ENCODE data around the gene BICRA.
"Not testable (repeated sequence)": the region's sequence is repeated elsewhere in the genome, so short reads cannot be mapped to it uniquely, and the experiment has no call there.

The BICRA gene

DNA sequence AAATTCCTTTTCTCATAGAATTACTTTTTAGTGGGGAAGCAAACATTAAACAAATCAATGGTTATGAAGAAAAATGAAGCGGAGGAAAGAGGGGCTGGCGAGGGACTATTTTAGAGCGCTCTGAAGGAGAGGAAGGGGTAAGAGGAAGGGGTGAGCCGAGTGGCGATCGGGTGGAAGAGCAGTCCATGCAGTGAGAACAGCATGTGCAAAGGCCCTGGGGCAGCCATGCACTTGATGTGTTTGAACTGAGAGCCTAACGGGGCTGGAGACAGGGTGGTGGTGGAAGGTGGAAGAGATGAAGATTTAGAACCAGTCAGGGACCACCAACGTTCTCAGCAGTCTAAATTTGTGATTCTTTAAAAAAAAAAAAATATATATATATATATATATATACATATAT, 122.0 kb downstream of the BICRA start:
- in situ Hi-C loops (cut with MboI; ENCODE audit: low sequenced_read_pairs), result no loop called here

GRCh38 chr19:47735131-47735530, 126.2 kb downstream of the BICRA start:
- in situ Hi-C loops (cut with MboI; ENCODE audit: low sequenced_read_pairs), result no loop called here

GRCh38 chr19:47740866-47741519, 132.1 kb downstream of the BICRA start:
- in situ Hi-C loops (cut with MboI; ENCODE audit: low sequenced_read_pairs), result no loop called here

GRCh38 chr19:47741544-47742140, 132.7 kb downstream of the BICRA start:
- in situ Hi-C loops (cut with MboI; ENCODE audit: low sequenced_read_pairs), result no loop called here

DNA sequence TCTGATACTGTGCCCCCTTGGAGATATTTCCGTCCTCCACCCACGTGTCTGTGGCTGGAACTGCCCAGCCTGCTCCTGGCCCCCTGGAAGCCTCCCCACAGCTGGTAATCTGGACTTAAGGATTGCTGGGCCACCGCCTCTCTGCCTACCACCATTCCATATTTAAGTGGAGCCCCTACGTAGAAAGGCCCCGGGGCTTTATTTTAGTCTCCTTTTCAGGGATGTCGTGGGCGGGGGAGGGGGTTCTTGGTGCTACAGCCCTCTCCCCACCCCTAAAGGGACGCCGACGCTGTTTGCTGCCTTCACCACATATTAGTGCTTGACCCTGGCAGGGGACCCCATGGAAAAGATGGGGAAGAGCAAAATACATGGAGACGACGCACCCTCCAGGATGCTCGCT, 133.7 kb downstream of the BICRA start:
- in situ Hi-C loops (cut with MboI; ENCODE audit: low sequenced_read_pairs), result no loop called here

- in situ Hi-C loops (cut with MboI; ENCODE audit: low sequenced_read_pairs), result no loop called here
Measured at GRCh38 chr19:47745010-47745901, 136.3 kb downstream of the BICRA start, which contains the start of gene NOP53. TSS of gene NOP53 (plus strand) at chr19:47745546. CDS start at chr19:47745560, 14 bp downstream.

GRCh38 chr19:47746129-47746528, 137.2 kb downstream of the BICRA start:
- in situ Hi-C loops (cut with MboI; ENCODE audit: low sequenced_read_pairs), result not testable (repeated sequence)

DNA sequence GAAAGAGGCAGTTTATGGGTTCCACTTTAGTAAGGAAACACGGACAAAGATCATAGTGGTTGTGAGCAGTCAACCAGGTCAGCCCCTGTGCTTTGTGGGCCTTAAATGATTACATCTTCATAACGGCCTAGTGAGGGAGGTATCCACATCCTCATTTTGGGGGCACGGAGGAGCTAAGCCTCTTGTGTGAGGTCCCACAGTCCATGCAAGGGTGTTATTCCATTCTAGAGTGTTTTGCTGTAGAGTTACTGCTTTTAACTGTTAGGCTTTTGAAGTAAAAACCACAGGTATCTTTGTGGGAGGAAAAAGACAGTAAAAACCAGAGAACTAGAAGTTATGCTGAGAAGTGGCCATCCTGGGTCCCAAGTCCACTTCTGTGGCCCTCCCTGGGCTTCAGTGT, 140.4 kb downstream of the BICRA start:
- in situ Hi-C loops (cut with MboI; ENCODE audit: low sequenced_read_pairs), result no loop called here

GRCh38 chr19:47750752-47751151, 141.8 kb downstream of the BICRA start:
- in situ Hi-C loops (cut with MboI; ENCODE audit: low sequenced_read_pairs), result no loop called here

- in situ Hi-C loops (cut with MboI; ENCODE audit: low sequenced_read_pairs), result no loop called here
Measured at GRCh38 chr19:47752440-47753211, 143.7 kb downstream of the BICRA start.
